HG02885 (cell line): Measurements from ENCODE around the gene CAVIN3.

ENCODE experiments used
- ATAC-seq: cut with Tn5 transposase; IDR thresholded peaks from one replicate; pipeline ENCODE4 v1.9.1; 2021; ENCODE audit warnings: mild to moderate bottlenecking; ENCODE audit not compliant: unreplicated experiment, poor library complexity

CAVIN3 gene

GRCh38 chr11:6273188-6273587, 47.1 kb downstream of the CAVIN3 start:
- no peak for ATAC-seq

GRCh38 chr11:6271598-6271997, 48.7 kb downstream of the CAVIN3 start:
- no peak for ATAC-seq

- ATAC-seq: no peak
Measured at GRCh38 chr11:6270584-6271246, 49.6 kb downstream of the CAVIN3 start.

GRCh38 chr11:6269994-6270393, 50.3 kb downstream of the CAVIN3 start:
- ATAC-seq: no peak
